Caco-2 (cell line): ENCODE data around the gene ACO1. TPM values are rescaled to one million over a fixed set of nuclear protein-coding genes. Genes with fewer than 3 reads are reported as not detected.

Experiments used
- BruUV-seq: library from RNA; stranded (reverse); fragments of 400-500 nt; replicated peaks from 2 replicates; lab custom pipeline; 2021; lab: Mats Ljungman, UMichigan
- CTCF ChIA-PET: fragments of 300-600 bp; sonication (Branson Sonifier 250); formaldehyde crosslinking; loops from one replicate; lab custom pipeline; 2022; ENCODE audit warnings: antibody characterized with exemption; lab: Charles Lee
- POLR2A ChIA-PET: fragments of 300-600 bp; sonication (Branson Sonifier 250); formaldehyde crosslinking; loops from one replicate; lab custom pipeline; 2022; ENCODE audit warnings: antibody characterized with exemption; lab: Charles Lee
- DNase-seq, 2 experiments: peaks; one replicate each; pipeline versions ENCODE4 v3.0.0 to v3.0.0-alpha.2; 2020 to 2022
- H3K27me3 ChIP-seq: replicated peaks from 2 replicates; pipeline ENCODE4 v1.6.0; 2011; ENCODE audit warnings: low read length; ENCODE audit not compliant: control insufficient read depth, insufficient read depth
- H3K36me3 ChIP-seq: 2 replicates; pipeline ENCODE4 v1.5.1; 2011; ENCODE audit warnings: low read length; ENCODE audit not compliant: control insufficient read depth, insufficient read depth
- H3K4me1 ChIP-seq: fragments of 250-450 bp; sonication (Bioruptor Pico); 2 replicates; pipeline ENCODE4 v1.5.1; 2020; ENCODE audit warnings: mild to moderate bottlenecking
- H3K4me3 ChIP-seq: 2 replicates; pipeline ENCODE4 v1.5.1; 2011; ENCODE audit warnings: low read depth, mild to moderate bottlenecking, control low read depth, low read length
- H3K9me3 ChIP-seq: fragments of 250-450 bp; sonication (Bioruptor Pico); 2 replicates; pipeline ENCODE4 v1.5.1; 2020; ENCODE audit warnings: mild to moderate bottlenecking, moderate library complexity
- H3K27ac Mint-ChIP-seq: one replicate; pipeline ENCODE4 v1.8.0; 2022; ENCODE audit warnings: mixed read lengths; ENCODE audit not compliant: unreplicated experiment
- H3K27me3 Mint-ChIP-seq: one replicate; pipeline ENCODE4 v1.8.0; 2022; ENCODE audit warnings: mixed read lengths; ENCODE audit not compliant: insufficient read depth, unreplicated experiment
- H3K36me3 Mint-ChIP-seq: one replicate; pipeline ENCODE4 v1.8.0; 2022; ENCODE audit warnings: mild to moderate bottlenecking, mixed read lengths; ENCODE audit not compliant: insufficient read depth, unreplicated experiment
- H3K4me1 Mint-ChIP-seq: one replicate; pipeline ENCODE4 v1.8.0; 2022; ENCODE audit warnings: low read depth, mixed read lengths; ENCODE audit not compliant: unreplicated experiment
- H3K4me3 Mint-ChIP-seq: one replicate; pipeline ENCODE4 v1.8.0; 2022; ENCODE audit warnings: mild to moderate bottlenecking, moderate library complexity, mixed read lengths; ENCODE audit not compliant: unreplicated experiment
- H3K9me3 Mint-ChIP-seq: one replicate; pipeline ENCODE4 v1.8.0; 2022; ENCODE audit warnings: mixed read lengths; ENCODE audit not compliant: unreplicated experiment
- intact Hi-C: fragments of 100-400 bp; cut with micrococcal nuclease; formaldehyde crosslinking; loops from one replicate; pipeline ENCODE4 v1.10.0; 2022; ENCODE audit not compliant: unreplicated experiment
- total RNA-seq: library from RNA; stranded (reverse); gene quantifications from 2 replicates; pipeline ENCODE4 v1.2.3, GENCODE V29; 2022
- TF ChIP-seq, protein P1 (sequence below), 2 experiments: fragments of 200-600 bp in 1 of 2; IDR thresholded peaks; 1 replicate in 1 of 2; 2 replicates in 1 of 2; pipeline versions ENCODE4 v1.5.1 to v1.8.0; 2011 to 2022; ENCODE audit warnings: antibody characterized with exemption in 1 of 2, control low read depth in 1 of 2, inconsistent platforms in 1 of 2, low read depth in 1 of 2, low read length in 1 of 2, mild to moderate bottlenecking in 1 of 2, moderate library complexity in 1 of 2; ENCODE audit not compliant: insufficient read depth in 1 of 2, severe bottlenecking in 1 of 2, unreplicated experiment in 1 of 2

Gene ACO1
- total RNA-seq, 1 experiment from 2014 or later = 54.7 TPM

- H3K36me3 Mint-ChIP-seq = peaks cover 29% of the 10 kb centered on the region
- no peaks in the 10 kb centered on the region for H3K9me3 Mint-ChIP-seq
- H3K27ac Mint-ChIP-seq = no peak overlapping the region
- Histone ChIP-seq H3K4me1 (no peaks in the 10 kb centered on the region; the same call in 1 of the 2 replicates), H3K9me3 (no peaks in the 10 kb centered on the region), H3K27me3 (no peaks in the 10 kb centered on the region), H3K36me3 (peaks cover 3% of the 10 kb centered on the region), H3K4me3 (no peak overlapping the region)
- H3K4me1 Mint-ChIP-seq = peaks cover 6% of the 10 kb centered on the region
- H3K27me3 Mint-ChIP-seq = no peaks in the 10 kb centered on the region
- intact Hi-C loops = no loop called here
- DNase-seq = no peak
- CTCF ChIA-PET = interaction anchor here (1.0 kb wide), 1 partner anchor 22 kb away, joined by 3 read pairs; no protein-coding TSS in a partner anchor
- BruUV-seq = no TSS peak
- POLR2A ChIA-PET = no interaction called here
- H3K4me3 Mint-ChIP-seq = no peak overlapping the region
- TF ChIP-seq, protein P1, sequence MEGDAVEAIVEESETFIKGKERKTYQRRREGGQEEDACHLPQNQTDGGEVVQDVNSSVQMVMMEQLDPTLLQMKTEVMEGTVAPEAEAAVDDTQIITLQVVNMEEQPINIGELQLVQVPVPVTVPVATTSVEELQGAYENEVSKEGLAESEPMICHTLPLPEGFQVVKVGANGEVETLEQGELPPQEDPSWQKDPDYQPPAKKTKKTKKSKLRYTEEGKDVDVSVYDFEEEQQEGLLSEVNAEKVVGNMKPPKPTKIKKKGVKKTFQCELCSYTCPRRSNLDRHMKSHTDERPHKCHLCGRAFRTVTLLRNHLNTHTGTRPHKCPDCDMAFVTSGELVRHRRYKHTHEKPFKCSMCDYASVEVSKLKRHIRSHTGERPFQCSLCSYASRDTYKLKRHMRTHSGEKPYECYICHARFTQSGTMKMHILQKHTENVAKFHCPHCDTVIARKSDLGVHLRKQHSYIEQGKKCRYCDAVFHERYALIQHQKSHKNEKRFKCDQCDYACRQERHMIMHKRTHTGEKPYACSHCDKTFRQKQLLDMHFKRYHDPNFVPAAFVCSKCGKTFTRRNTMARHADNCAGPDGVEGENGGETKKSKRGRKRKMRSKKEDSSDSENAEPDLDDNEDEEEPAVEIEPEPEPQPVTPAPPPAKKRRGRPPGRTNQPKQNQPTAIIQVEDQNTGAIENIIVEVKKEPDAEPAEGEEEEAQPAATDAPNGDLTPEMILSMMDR (IDR thresholded peaks at IDR 0.05; ENCODE audit: insufficient read depth in 1 of 2, low read depth in 1 of 2, low read length in 1 of 2, severe bottlenecking in 1 of 2, unreplicated experiment in 1 of 2) = no peak
These were observed 50.4 kb downstream of the ACO1 start for GRCh38 chr9:32434892-32435291.

- no peaks in the 10 kb centered on the region for H3K4me1 ChIP-seq
- Mint-ChIP-seq H3K4me1 (no peaks in the 10 kb centered on the region), H3K9me3 (no peaks in the 10 kb centered on the region), H3K4me3 (no peak overlapping the region), H3K27ac (no peak overlapping the region), H3K27me3 (no peaks in the 10 kb centered on the region), H3K36me3 (peaks cover 11% of the 10 kb centered on the region)
- no peaks in the 10 kb centered on the region for H3K27me3 ChIP-seq
- H3K4me3 ChIP-seq = no peak overlapping the region
- CTCF ChIA-PET = no interaction called here
- H3K36me3 ChIP-seq = no peaks in the 10 kb centered on the region
- intact Hi-C loops = no loop called here
- no peaks in the 10 kb centered on the region for H3K9me3 ChIP-seq
- POLR2A ChIA-PET = no interaction called here
- no peak for DNase-seq
- TF ChIP-seq, protein P1 (IDR thresholded peaks at IDR 0.05; ENCODE audit: insufficient read depth in 1 of 2, low read depth in 1 of 2, low read length in 1 of 2, severe bottlenecking in 1 of 2, unreplicated experiment in 1 of 2) = no peak
- BruUV-seq = no TSS peak
These were observed 57.2 kb downstream of the ACO1 start for GRCh38 chr9:32441678-32442077.

GRCh38 chr9:32442433-32442832, 58.0 kb downstream of the ACO1 start:
- BruUV-seq = no TSS peak
- intact Hi-C loops = no loop called here

More at GRCh38 chr9:32442433-32442832, 58.0 kb downstream of the ACO1 start:
- POLR2A ChIA-PET = no interaction called here
- Histone ChIP-seq H3K36me3 (no peaks in the 10 kb centered on the region), H3K9me3 (no peaks in the 10 kb centered on the region), H3K4me1 (no peaks in the 10 kb centered on the region), H3K27me3 (no peaks in the 10 kb centered on the region), H3K4me3 (no peak overlapping the region)
- Mint-ChIP-seq H3K4me1 (no peaks in the 10 kb centered on the region), H3K4me3 (no peak overlapping the region), H3K27me3 (no peaks in the 10 kb centered on the region), H3K9me3 (no peaks in the 10 kb centered on the region), H3K36me3 (peaks cover 11% of the 10 kb centered on the region), H3K27ac (no peak overlapping the region)
- DNase-seq = no peak
- CTCF ChIA-PET = no interaction called here
- TF ChIP-seq, protein P1 (IDR thresholded peaks at IDR 0.05; ENCODE audit: insufficient read depth in 1 of 2, low read depth in 1 of 2, low read length in 1 of 2, severe bottlenecking in 1 of 2, unreplicated experiment in 1 of 2) = no peak
